H9 (cell line): Measurements from ENCODE around the gene COL23A1. TPM values are rescaled to one million over a fixed set of nuclear protein-coding genes. Genes with fewer than 3 reads are reported as not detected.

Experiments
- DNase-seq: peaks from one replicate; pipeline ENCODE4 v3.0.0-alpha.2; 2017
- H2AFZ ChIP-seq: one replicate; pipeline ENCODE4 v1.6.1; 2013; ENCODE audit warnings: mild to moderate bottlenecking, low read length, control low read depth, moderate library complexity
- H2AK5ac ChIP-seq: 2 replicates; pipeline ENCODE4 v1.6.1; 2013; ENCODE audit warnings: low read length, control low read depth, mixed read lengths; ENCODE audit not compliant: insufficient read length
- H2BK120ac ChIP-seq: one replicate; pipeline ENCODE4 v1.6.1; 2013; ENCODE audit warnings: low read depth, mild to moderate bottlenecking, low read length, control low read depth, inconsistent platforms; ENCODE audit not compliant: poor library complexity, severe bottlenecking
- H2BK12ac ChIP-seq: 2 replicates; pipeline ENCODE4 v1.6.1; 2013; ENCODE audit warnings: low read length, control low read depth, mixed read lengths, low read depth; ENCODE audit not compliant: insufficient read length
- H2BK15ac ChIP-seq: 2 replicates; pipeline ENCODE4 v1.6.1; 2013; ENCODE audit warnings: low read depth, low read length, control low read depth
- H2BK20ac ChIP-seq: one replicate; pipeline ENCODE4 v1.6.1; 2013; ENCODE audit warnings: low read depth, mild to moderate bottlenecking, low read length, control low read depth, inconsistent platforms; ENCODE audit not compliant: poor library complexity, severe bottlenecking
- H2BK5ac ChIP-seq: 2 replicates; pipeline ENCODE4 v1.6.1; 2013; ENCODE audit warnings: low read length, control low read depth, mixed read lengths; ENCODE audit not compliant: insufficient read length
- H3K14ac ChIP-seq: 2 replicates; pipeline ENCODE4 v1.6.1; 2013; ENCODE audit warnings: low read length, control low read depth; ENCODE audit not compliant: insufficient read depth
- H3K18ac ChIP-seq: 2 replicates; pipeline ENCODE4 v1.6.1; 2013; ENCODE audit warnings: low read depth, mild to moderate bottlenecking, mixed read lengths, low read length, control low read depth; ENCODE audit not compliant: insufficient read length
- H3K23ac ChIP-seq: 2 replicates; pipeline ENCODE4 v1.6.1; 2013; ENCODE audit warnings: low read length, control low read depth, mixed read lengths, low read depth; ENCODE audit not compliant: insufficient read length
- H3K23me2 ChIP-seq: 2 replicates; pipeline ENCODE4 v1.6.1; 2013; ENCODE audit warnings: low read depth, mild to moderate bottlenecking, mixed read lengths, low read length, control low read depth; ENCODE audit not compliant: insufficient read length, poor library complexity, severe bottlenecking
- H3K27ac ChIP-seq: 2 replicates; pipeline ENCODE4 v1.5.1; 2013; ENCODE audit warnings: low read length, control low read depth, mixed read lengths, low read depth; ENCODE audit not compliant: insufficient read length
- H3K27me3 ChIP-seq: 2 replicates; pipeline ENCODE4 v1.6.1; 2013; ENCODE audit warnings: low read length, control low read depth, inconsistent platforms; ENCODE audit not compliant: insufficient read depth
- H3K4ac ChIP-seq: 2 replicates; pipeline ENCODE4 v1.6.1; 2013; ENCODE audit warnings: low read depth, mild to moderate bottlenecking, control low read depth, inconsistent platforms, low read length, moderate library complexity
- H3K4me1 ChIP-seq: 2 replicates; pipeline ENCODE4 v1.6.1; 2013; ENCODE audit warnings: low read length, control low read depth, inconsistent platforms; ENCODE audit not compliant: insufficient read depth
- H3K4me2 ChIP-seq: 2 replicates; pipeline ENCODE4 v1.6.1; 2013; ENCODE audit warnings: low read length, control low read depth, mixed read lengths; ENCODE audit not compliant: insufficient read length, insufficient read depth
- H3K56ac ChIP-seq: 2 replicates; pipeline ENCODE4 v1.6.1; 2013; ENCODE audit warnings: low read depth, mild to moderate bottlenecking, mixed read lengths, low read length, control low read depth; ENCODE audit not compliant: insufficient read length
- H3K79me1 ChIP-seq: 2 replicates; pipeline ENCODE4 v1.6.1; 2013; ENCODE audit warnings: low read depth, mild to moderate bottlenecking, moderate library complexity, low read length, control low read depth, inconsistent platforms; ENCODE audit not compliant: insufficient read depth, poor library complexity, severe bottlenecking
- H3K79me2 ChIP-seq: 2 replicates; pipeline ENCODE4 v1.6.1; 2013; ENCODE audit warnings: low read length, control low read depth, inconsistent platforms; ENCODE audit not compliant: insufficient read depth
- H3K9ac ChIP-seq: 2 replicates; pipeline ENCODE4 v1.6.1; 2013; ENCODE audit warnings: low read length, control low read depth, mixed read lengths; ENCODE audit not compliant: insufficient read length; ENCODE audit errors: extremely low read depth
- H3K9me3 ChIP-seq: one replicate; pipeline ENCODE4 v1.6.1; 2013; ENCODE audit warnings: low read depth, low read length, inconsistent platforms; ENCODE audit not compliant: control insufficient read depth
- H3T11ph ChIP-seq: one replicate; pipeline ENCODE4 v1.6.1; 2013; ENCODE audit warnings: mild to moderate bottlenecking, low read length, control low read depth, inconsistent platforms
- H4K20me1 ChIP-seq: one replicate; pipeline ENCODE4 v1.6.1; 2013; ENCODE audit not compliant: control insufficient read depth, insufficient read length, insufficient read depth
- H4K5ac ChIP-seq: 2 replicates; pipeline ENCODE4 v1.6.1; 2013; ENCODE audit warnings: low read depth, mild to moderate bottlenecking, mixed read lengths, low read length, control low read depth; ENCODE audit not compliant: insufficient read length
- H4K8ac ChIP-seq: replicated peaks from 2 replicates; pipeline ENCODE4 v1.6.1; 2013; ENCODE audit warnings: low read length, control low read depth, mixed read lengths, low read depth; ENCODE audit not compliant: insufficient read length
- H4K91ac ChIP-seq: 2 replicates; pipeline ENCODE4 v1.6.1; 2013; ENCODE audit warnings: low read depth, mild to moderate bottlenecking, moderate library complexity, mixed read lengths, low read length, control low read depth; ENCODE audit not compliant: insufficient read length
- H3K27ac Mint-ChIP-seq, 3 experiments: 2 replicates in 2 of 3; 3 replicates in 1 of 3; pipeline ENCODE4 v1.8.0; 2020 to 2021; ENCODE audit warnings: mixed read lengths in 3 of 3, mild to moderate bottlenecking in 1 of 3, moderate library complexity in 1 of 3
- H3K27me3 Mint-ChIP-seq: 2 replicates; pipeline ENCODE4 v1.8.0; 2021; ENCODE audit warnings: low read depth, mild to moderate bottlenecking, moderate library complexity, mixed read lengths
- H3K36me3 Mint-ChIP-seq, 3 experiments: 2 replicates in 2 of 3; 3 replicates in 1 of 3; pipeline ENCODE4 v1.8.0; 2020 to 2021; ENCODE audit warnings: low read depth in 3 of 3, mixed read lengths in 3 of 3; ENCODE audit not compliant: insufficient read depth in 1 of 3
- H3K4me1 Mint-ChIP-seq, 2 experiments: 2 replicates each; pipeline ENCODE4 v1.8.0; 2020; ENCODE audit warnings: mixed read lengths in 2 of 2
- H3K4me3 Mint-ChIP-seq, 2 experiments: 2 replicates in 1 of 2; 3 replicates in 1 of 2; pipeline ENCODE4 v1.8.0; 2020 to 2021; ENCODE audit warnings: mild to moderate bottlenecking in 2 of 2, mixed read lengths in 2 of 2, moderate library complexity in 1 of 2
- H3K9me3 Mint-ChIP-seq, 2 experiments: 2 replicates in 1 of 2; 3 replicates in 1 of 2; pipeline ENCODE4 v1.8.0; 2020; ENCODE audit warnings: mild to moderate bottlenecking in 2 of 2, mixed read lengths in 2 of 2, moderate library complexity in 1 of 2
- CTCF ChIP-seq: fragments of 200-600 bp; sonication (generic); conservative IDR thresholded peaks from 3 replicates; pipeline ENCODE4 v1.8.0; 2021; ENCODE audit warnings: antibody characterized with exemption, mild to moderate bottlenecking
- WGBS: extraction: QIAGEN DNeasy Blood & Tissue Kit; methylation state at CpG from one replicate; pipeline ENCODE4 v1.1.7; 2013; ENCODE audit warnings: missing lambda C conversion rate, low lambda C conversion rate, mixed read lengths; ENCODE audit not compliant: insufficient read length; ENCODE audit errors: extremely low coverage; 5-methylcytosine and 5-hydroxymethylcytosine counted together
- total RNA-seq: library from RNA; stranded (reverse); gene quantifications from 2 replicates; pipeline ENCODE4 v1.2.1, GENCODE V29; 2021

The COL23A1 gene
- total RNA-seq, 1 experiment from 2014 or later = 2.6 TPM

GRCh38 chr5:178419651-178420050 is 170.5 kb downstream of the COL23A1 start:
- peaks cover 3% of the 10 kb centered on the region for H3K4me1 ChIP-seq
- H2BK15ac ChIP-seq = no peak overlapping the region
- Mint-ChIP-seq H3K9me3 (no peaks in the 10 kb centered on the region), H3K27ac (peak overlapping the region in 2 of 3 experiments; percentile 66 to 85; a peak in 3 of 7 replicates), H3K27me3 (peaks cover 2% of the 10 kb centered on the region), H3K4me3 (0 out of 5 replicates have a peak overlapping the region, but pooled peaks of 1 of the 2 experiments have one; percentile 2), H3K36me3 (no peaks in the 10 kb centered on the region), H3K4me1 (peaks cover 37 to 50% of the 10 kb centered on the region in 2 experiments)
- H3K14ac ChIP-seq = no peak overlapping the region
- H3K56ac ChIP-seq = no peak overlapping the region
- no peak overlapping the region for H3K23ac ChIP-seq
- H2BK12ac ChIP-seq = no peak overlapping the region
- TF ChIP-seq CTCF = no peak
- no peak overlapping the region for H4K91ac ChIP-seq
- H3K79me2 ChIP-seq = no peaks in the 10 kb centered on the region
- no peaks in the 10 kb centered on the region for H3K9me3 ChIP-seq
- no peaks in the 10 kb centered on the region for H4K20me1 ChIP-seq
- H3K4me2 ChIP-seq = no peak overlapping the region
- no peak overlapping the region for H2AK5ac ChIP-seq
- H3K79me1 ChIP-seq = no peaks in the 10 kb centered on the region
- no peaks in the 10 kb centered on the region for H3K27me3 ChIP-seq
- no peak for DNase-seq
- no peak overlapping the region for H4K8ac ChIP-seq
- H3T11ph ChIP-seq = no peak overlapping the region
- H2AFZ ChIP-seq = no peak overlapping the region
- no peak overlapping the region for H3K4ac ChIP-seq
- H3K18ac ChIP-seq = no peak overlapping the region
- no peaks in the 10 kb centered on the region for H3K23me2 ChIP-seq
- no peak overlapping the region for H2BK5ac ChIP-seq
- no CpG with 5 or more reads among the region's 8 CpGs for WGBS
- H4K5ac ChIP-seq = no peak overlapping the region
- no peak overlapping the region for H3K27ac ChIP-seq
- H3K9ac ChIP-seq = no peak overlapping the region
- no peak overlapping the region for H2BK120ac ChIP-seq
- no peak overlapping the region for H2BK20ac ChIP-seq
